ENCODE results near the gene HNRNPA0.

- TF ChIP-seq, protein P1, sequence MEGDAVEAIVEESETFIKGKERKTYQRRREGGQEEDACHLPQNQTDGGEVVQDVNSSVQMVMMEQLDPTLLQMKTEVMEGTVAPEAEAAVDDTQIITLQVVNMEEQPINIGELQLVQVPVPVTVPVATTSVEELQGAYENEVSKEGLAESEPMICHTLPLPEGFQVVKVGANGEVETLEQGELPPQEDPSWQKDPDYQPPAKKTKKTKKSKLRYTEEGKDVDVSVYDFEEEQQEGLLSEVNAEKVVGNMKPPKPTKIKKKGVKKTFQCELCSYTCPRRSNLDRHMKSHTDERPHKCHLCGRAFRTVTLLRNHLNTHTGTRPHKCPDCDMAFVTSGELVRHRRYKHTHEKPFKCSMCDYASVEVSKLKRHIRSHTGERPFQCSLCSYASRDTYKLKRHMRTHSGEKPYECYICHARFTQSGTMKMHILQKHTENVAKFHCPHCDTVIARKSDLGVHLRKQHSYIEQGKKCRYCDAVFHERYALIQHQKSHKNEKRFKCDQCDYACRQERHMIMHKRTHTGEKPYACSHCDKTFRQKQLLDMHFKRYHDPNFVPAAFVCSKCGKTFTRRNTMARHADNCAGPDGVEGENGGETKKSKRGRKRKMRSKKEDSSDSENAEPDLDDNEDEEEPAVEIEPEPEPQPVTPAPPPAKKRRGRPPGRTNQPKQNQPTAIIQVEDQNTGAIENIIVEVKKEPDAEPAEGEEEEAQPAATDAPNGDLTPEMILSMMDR (IDR thresholded peaks at IDR 0.05) = no peak
- TF ChIP-seq POLR2A (IDR thresholded peaks at IDR 0.05) = no peak
Measured at GRCh38 chr5:137747848-137748247, 6.3 kb downstream of the HNRNPA0 start.
